HEK293 (cell line): ENCODE data around the gene CYP4F22.

Experiments used
- CTCF ChIA-PET: fragments of 350-600 bp; formaldehyde crosslinking; extraction: SDS; loops from one replicate; lab custom pipeline; 2021; ENCODE audit warnings: antibody characterized with exemption; lab: Yijun Ruan, JAX
- POLR2A ChIA-PET: fragments of 300-600 bp; formaldehyde crosslinking; extraction: SDS; loops from one replicate; lab custom pipeline; 2020; ENCODE audit warnings: antibody characterized with exemption, inconsistent platforms; lab: Yijun Ruan, JAX
- H3K27ac ChIP-seq: fragments of 200-500 bp; sonication (Bioruptor generic); 2 replicates; pipeline ENCODE4 v1.5.1; 2014; ENCODE audit warnings: low read depth, low read length, control low read depth, inconsistent platforms; ENCODE audit errors: extremely low read depth
- H3K36me3 ChIP-seq, 2 experiments: fragments of 200-500 bp in 1 of 2; sonication (Bioruptor generic) in 1 of 2; 1 replicate in 1 of 2; 2 replicates in 1 of 2; pipeline ENCODE4 v1.5.1; 2014 to 2017; ENCODE audit warnings: inconsistent platforms in 2 of 2, low read length in 2 of 2; ENCODE audit not compliant: control insufficient read depth in 2 of 2, insufficient read depth in 1 of 2
- H3K4me1 ChIP-seq: fragments of 200-500 bp; sonication (Bioruptor generic); 2 replicates; pipeline ENCODE4 v1.5.1; 2014; ENCODE audit warnings: mild to moderate bottlenecking, low read length, inconsistent platforms; ENCODE audit not compliant: control insufficient read depth, insufficient read depth
- H3K4me3 ChIP-seq: 2 replicates; pipeline ENCODE4 v1.5.1; 2011; ENCODE audit warnings: low read depth, mild to moderate bottlenecking, control low read depth, low read length, moderate library complexity
- H3K9me3 ChIP-seq: fragments of 200-500 bp; sonication (Bioruptor generic); 2 replicates; pipeline ENCODE4 v1.5.1; 2014; ENCODE audit warnings: low read depth, low read length, inconsistent platforms; ENCODE audit not compliant: control insufficient read depth, insufficient read depth
- FEZF1 ChIP-seq: fragments of 450-650 bp; formaldehyde crosslinking; IDR thresholded peaks from 2 replicates; pipeline ENCODE4 v1.5.1; 2016; ENCODE audit warnings: missing biosample characterization, missing genetic modification characterization
- GLIS1 ChIP-seq: fragments of 450-650 bp; formaldehyde crosslinking; IDR thresholded peaks from 2 replicates; pipeline ENCODE4 v1.5.1; 2016; ENCODE audit warnings: missing biosample characterization, missing genetic modification characterization
- SETDB1 ChIP-seq: IDR thresholded peaks from one replicate; pipeline ENCODE4 v1.6.1; 2017; ENCODE audit warnings: mild to moderate bottlenecking, low read length, moderate library complexity, mixed read lengths; ENCODE audit not compliant: insufficient read length
- ZNF114 ChIP-seq: fragments of 450-650 bp; formaldehyde crosslinking; IDR thresholded peaks from 2 replicates; pipeline ENCODE4 v1.5.0; 2017; ENCODE audit warnings: missing biosample characterization, missing genetic modification characterization
- ZNF121 ChIP-seq: fragments of 450-650 bp; formaldehyde crosslinking; IDR thresholded peaks from 2 replicates; pipeline ENCODE4 v1.5.1; 2016; ENCODE audit warnings: missing biosample characterization, missing genetic modification characterization
- ZNF174 ChIP-seq: fragments of 450-650 bp; formaldehyde crosslinking; IDR thresholded peaks from 2 replicates; pipeline ENCODE4 v1.5.0; 2017; ENCODE audit warnings: missing biosample characterization, mild to moderate bottlenecking, missing genetic modification characterization
- ZNF175 ChIP-seq: fragments of 450-650 bp; formaldehyde crosslinking; IDR thresholded peaks from 2 replicates; pipeline ENCODE4 v1.5.1; 2016; ENCODE audit warnings: missing biosample characterization, missing genetic modification characterization
- ZNF23 ChIP-seq: fragments of 450-650 bp; formaldehyde crosslinking; IDR thresholded peaks from 2 replicates; pipeline ENCODE4 v1.5.1; 2016; ENCODE audit warnings: missing biosample characterization, missing genetic modification characterization, borderline replicate concordance
- ZNF239 ChIP-seq: fragments of 450-650 bp; formaldehyde crosslinking; IDR thresholded peaks from 2 replicates; pipeline ENCODE4 v1.5.1; 2016; ENCODE audit warnings: missing biosample characterization, missing genetic modification characterization
- ZNF248 ChIP-seq: fragments of 450-650 bp; formaldehyde crosslinking; IDR thresholded peaks from 2 replicates; pipeline ENCODE4 v1.5.1; 2017; ENCODE audit warnings: missing biosample characterization, missing genetic modification characterization
- ZNF292 ChIP-seq: fragments of 450-650 bp; formaldehyde crosslinking; IDR thresholded peaks from 2 replicates; pipeline ENCODE4 v1.5.1; 2016; ENCODE audit warnings: low read depth, missing biosample characterization, missing genetic modification characterization, borderline replicate concordance
- ZNF335 ChIP-seq: fragments of 450-650 bp; formaldehyde crosslinking; conservative IDR thresholded peaks from 2 replicates; pipeline ENCODE4 v1.5.1; 2016; ENCODE audit warnings: missing biosample characterization, missing genetic modification characterization
- ZNF341 ChIP-seq: fragments of 450-650 bp; formaldehyde crosslinking; IDR thresholded peaks from 2 replicates; pipeline ENCODE4; 2016; ENCODE audit warnings: low read depth, missing biosample characterization, missing genetic modification characterization
- ZNF416 ChIP-seq: fragments of 450-650 bp; formaldehyde crosslinking; IDR thresholded peaks from 2 replicates; pipeline ENCODE4 v1.5.1; 2016; ENCODE audit warnings: missing biosample characterization, missing genetic modification characterization
- ZNF423 ChIP-seq: fragments of 450-650 bp; formaldehyde crosslinking; IDR thresholded peaks from 2 replicates; pipeline ENCODE4 v1.5.1; 2016; ENCODE audit warnings: missing biosample characterization, missing genetic modification characterization
- ZNF426 ChIP-seq: fragments of 450-650 bp; formaldehyde crosslinking; IDR thresholded peaks from 2 replicates; pipeline ENCODE4 v1.5.1; 2017; ENCODE audit warnings: missing biosample characterization, missing genetic modification characterization, mild to moderate bottlenecking, inconsistent platforms, moderate library complexity
- ZNF571 ChIP-seq: fragments of 450-650 bp; formaldehyde crosslinking; IDR thresholded peaks from 2 replicates; pipeline ENCODE4 v1.5.0; 2017; ENCODE audit warnings: missing biosample characterization, missing genetic modification characterization
- ZNF610 ChIP-seq: fragments of 450-650 bp; formaldehyde crosslinking; IDR thresholded peaks from 2 replicates; pipeline ENCODE4 v1.5.1; 2016; ENCODE audit warnings: missing biosample characterization, missing genetic modification characterization, borderline replicate concordance
- ZNF623 ChIP-seq: fragments of 450-650 bp; formaldehyde crosslinking; IDR thresholded peaks from 2 replicates; pipeline ENCODE4 v1.5.1; 2016; ENCODE audit warnings: missing biosample characterization, missing genetic modification characterization
- ZNF777 ChIP-seq: fragments of 450-650 bp; formaldehyde crosslinking; IDR thresholded peaks from 2 replicates; pipeline ENCODE4 v1.5.1; 2017; ENCODE audit warnings: missing biosample characterization, missing genetic modification characterization, borderline replicate concordance
- ZNF785 ChIP-seq: fragments of 450-650 bp; formaldehyde crosslinking; IDR thresholded peaks from 2 replicates; pipeline ENCODE4 v1.5.1; 2016; ENCODE audit warnings: missing biosample characterization, missing genetic modification characterization
- TF ChIP-seq, protein P1 (sequence below): fragments of 450-650 bp; formaldehyde crosslinking; IDR thresholded peaks from 2 replicates; pipeline ENCODE4 v1.5.1; 2016; ENCODE audit warnings: missing biosample characterization, missing genetic modification characterization
- TF ChIP-seq, protein P2 (sequence below): fragments of 450-650 bp; formaldehyde crosslinking; IDR thresholded peaks from 2 replicates; pipeline ENCODE4 v1.5.1; 2016; ENCODE audit warnings: missing biosample characterization, missing genetic modification characterization, borderline replicate concordance
- TF ChIP-seq, protein P3 (sequence below): fragments of 450-650 bp; IDR thresholded peaks from 2 replicates; pipeline ENCODE4 v1.5.1; 2018; ENCODE audit warnings: missing biosample characterization, missing genetic modification characterization
- TF ChIP-seq, protein P4 (sequence below): fragments of 450-650 bp; formaldehyde crosslinking; IDR thresholded peaks from 2 replicates; pipeline ENCODE4 v1.5.1; 2016; ENCODE audit warnings: missing biosample characterization, missing genetic modification characterization
- TF ChIP-seq, protein P5 (sequence below): fragments of 450-650 bp; formaldehyde crosslinking; optimal IDR thresholded peaks from 2 replicates; pipeline ENCODE3; 2016; ENCODE audit warnings: missing biosample characterization, mild to moderate bottlenecking, missing genetic modification characterization
- TF ChIP-seq, protein P6 (sequence below): IDR thresholded peaks from 2 replicates; pipeline ENCODE4 v1.6.1; 2011; ENCODE audit warnings: mild to moderate bottlenecking, low read depth, low read length, borderline replicate concordance

Gene CYP4F22

DNA sequence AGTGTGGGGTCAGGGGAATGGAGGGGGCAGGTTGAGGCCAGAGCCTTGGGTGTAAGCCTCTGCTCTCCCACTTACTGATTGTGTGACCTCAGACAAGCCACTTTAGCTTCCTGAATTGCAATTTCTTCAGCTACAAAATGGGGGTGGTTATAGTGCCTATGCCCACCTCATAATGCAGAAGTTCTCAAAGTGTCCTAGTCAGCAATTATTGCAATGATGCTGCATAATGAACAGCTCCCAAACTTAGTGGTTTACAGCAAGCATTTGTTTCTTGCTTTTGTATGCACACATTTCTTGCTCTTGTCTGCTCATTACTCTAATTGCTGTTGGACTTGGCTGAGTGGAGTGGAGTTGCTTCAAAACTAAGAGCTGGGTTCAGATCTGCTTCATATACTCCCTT, 36.0 kb downstream of the CYP4F22 start:
- H3K27ac ChIP-seq = no peak overlapping the region
- CTCF ChIA-PET = interaction anchor here (3.2 kb wide), 1 partner anchor 11 kb away, joined by 12 read pairs; no protein-coding TSS in a partner anchor
- H3K4me1 ChIP-seq = no peaks in the 10 kb centered on the region
- no peaks in the 10 kb centered on the region for H3K9me3 ChIP-seq
- TF ChIP-seq ZNF335 (tag by site-specific recombination) = no peak
- TF ChIP-seq ZNF571 = no peak
- TF ChIP-seq ZNF114 (tag by site-specific recombination) = no peak
- no peak for TF ChIP-seq SETDB1
- TF ChIP-seq ZNF423 (tag by site-specific recombination) = no peak
- TF ChIP-seq ZNF610 (tag by site-specific recombination) = no peak
- TF ChIP-seq, protein P1, sequence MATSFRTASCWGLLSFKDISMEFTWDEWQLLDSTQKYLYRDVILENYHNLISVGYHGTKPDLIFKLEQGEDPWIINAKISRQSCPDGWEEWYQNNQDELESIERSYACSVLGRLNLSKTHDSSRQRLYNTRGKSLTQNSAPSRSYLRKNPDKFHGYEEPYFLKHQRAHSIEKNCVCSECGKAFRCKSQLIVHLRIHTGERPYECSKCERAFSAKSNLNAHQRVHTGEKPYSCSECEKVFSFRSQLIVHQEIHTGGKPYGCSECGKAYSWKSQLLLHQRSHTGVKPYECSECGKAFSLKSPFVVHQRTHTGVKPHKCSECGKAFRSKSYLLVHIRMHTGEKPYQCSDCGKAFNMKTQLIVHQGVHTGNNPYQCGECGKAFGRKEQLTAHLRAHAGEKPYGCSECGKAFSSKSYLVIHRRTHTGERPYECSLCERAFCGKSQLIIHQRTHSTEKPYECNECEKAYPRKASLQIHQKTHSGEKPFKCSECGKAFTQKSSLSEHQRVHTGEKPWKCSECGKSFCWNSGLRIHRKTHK (tag by site-specific recombination) = no peak
- TF ChIP-seq ZNF23 (tag by site-specific recombination) = no peak
- no peak for TF ChIP-seq ZNF416
- H3K4me3 ChIP-seq = no peak overlapping the region
- POLR2A ChIA-PET = no interaction called here
- no peaks in the 10 kb centered on the region for H3K36me3 ChIP-seq

DNA sequence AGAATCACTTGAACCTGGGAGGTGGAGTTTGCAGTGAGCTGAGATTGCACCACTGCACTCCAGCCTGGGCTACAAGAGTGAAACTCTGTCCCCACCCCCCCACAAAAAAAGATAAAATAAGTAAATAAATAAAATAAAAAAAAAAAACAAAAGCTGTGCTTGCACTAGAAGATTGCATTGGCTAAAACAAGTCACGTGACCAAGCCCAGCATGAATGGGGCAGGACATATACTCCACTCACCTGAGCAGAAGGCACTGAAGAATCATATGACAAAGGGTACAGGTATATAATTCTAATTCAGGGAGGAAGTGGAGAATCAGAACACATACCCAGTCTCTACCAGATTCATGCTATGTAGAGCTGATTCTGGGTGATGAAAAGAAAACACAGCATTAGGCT, 36.6 kb downstream of the CYP4F22 start:
- POLR2A ChIA-PET = interaction anchor here (0.6 kb wide), 1 partner anchor 616 kb away, joined by 3 read pairs; no protein-coding TSS in a partner anchor
- Histone ChIP-seq H3K4me3 (no peak overlapping the region), H3K9me3 (no peaks in the 10 kb centered on the region), H3K36me3 (no peaks in the 10 kb centered on the region), H3K27ac (no peak overlapping the region), H3K4me1 (no peaks in the 10 kb centered on the region)
- CTCF ChIA-PET = interaction anchor here (0.6 to 3.2 kb wide), 3 partner anchors 10 to 394 kb away, joined by 4 to 12 read pairs (median 5); no protein-coding TSS in a partner anchor
- TF ChIP-seq ZNF174 (tag by site-specific recombination) = no peak
- TF ChIP-seq, protein P2, sequence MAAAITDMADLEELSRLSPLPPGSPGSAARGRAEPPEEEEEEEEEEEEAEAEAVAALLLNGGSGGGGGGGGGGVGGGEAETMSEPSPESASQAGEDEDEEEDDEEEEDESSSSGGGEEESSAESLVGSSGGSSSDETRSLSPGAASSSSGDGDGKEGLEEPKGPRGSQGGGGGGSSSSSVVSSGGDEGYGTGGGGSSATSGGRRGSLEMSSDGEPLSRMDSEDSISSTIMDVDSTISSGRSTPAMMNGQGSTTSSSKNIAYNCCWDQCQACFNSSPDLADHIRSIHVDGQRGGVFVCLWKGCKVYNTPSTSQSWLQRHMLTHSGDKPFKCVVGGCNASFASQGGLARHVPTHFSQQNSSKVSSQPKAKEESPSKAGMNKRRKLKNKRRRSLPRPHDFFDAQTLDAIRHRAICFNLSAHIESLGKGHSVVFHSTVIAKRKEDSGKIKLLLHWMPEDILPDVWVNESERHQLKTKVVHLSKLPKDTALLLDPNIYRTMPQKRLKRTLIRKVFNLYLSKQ (tag by site-specific recombination) = no peak
- TF ChIP-seq ZNF292 (tag by site-specific recombination) = no peak
- TF ChIP-seq ZNF248 (tag by site-specific recombination) = no peak
- no peak for TF ChIP-seq ZNF239 (tag by site-specific recombination)
- no peak for TF ChIP-seq ZNF623 (tag by site-specific recombination)
- TF ChIP-seq ZNF121 (tag by site-specific recombination) = no peak
- no peak for TF ChIP-seq ZNF785 (tag by site-specific recombination)
- TF ChIP-seq FEZF1 (tag by site-specific recombination) = no peak
- TF ChIP-seq GLIS1 (tag by site-specific recombination) = no peak
- no peak for TF ChIP-seq ZNF335 (tag by site-specific recombination)
- TF ChIP-seq, protein P3, sequence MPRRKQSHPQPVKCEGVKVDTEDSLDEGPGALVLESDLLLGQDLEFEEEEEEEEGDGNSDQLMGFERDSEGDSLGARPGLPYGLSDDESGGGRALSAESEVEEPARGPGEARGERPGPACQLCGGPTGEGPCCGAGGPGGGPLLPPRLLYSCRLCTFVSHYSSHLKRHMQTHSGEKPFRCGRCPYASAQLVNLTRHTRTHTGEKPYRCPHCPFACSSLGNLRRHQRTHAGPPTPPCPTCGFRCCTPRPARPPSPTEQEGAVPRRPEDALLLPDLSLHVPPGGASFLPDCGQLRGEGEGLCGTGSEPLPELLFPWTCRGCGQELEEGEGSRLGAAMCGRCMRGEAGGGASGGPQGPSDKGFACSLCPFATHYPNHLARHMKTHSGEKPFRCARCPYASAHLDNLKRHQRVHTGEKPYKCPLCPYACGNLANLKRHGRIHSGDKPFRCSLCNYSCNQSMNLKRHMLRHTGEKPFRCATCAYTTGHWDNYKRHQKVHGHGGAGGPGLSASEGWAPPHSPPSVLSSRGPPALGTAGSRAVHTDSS (tag by site-specific recombination) = no peak
- TF ChIP-seq, protein P4, sequence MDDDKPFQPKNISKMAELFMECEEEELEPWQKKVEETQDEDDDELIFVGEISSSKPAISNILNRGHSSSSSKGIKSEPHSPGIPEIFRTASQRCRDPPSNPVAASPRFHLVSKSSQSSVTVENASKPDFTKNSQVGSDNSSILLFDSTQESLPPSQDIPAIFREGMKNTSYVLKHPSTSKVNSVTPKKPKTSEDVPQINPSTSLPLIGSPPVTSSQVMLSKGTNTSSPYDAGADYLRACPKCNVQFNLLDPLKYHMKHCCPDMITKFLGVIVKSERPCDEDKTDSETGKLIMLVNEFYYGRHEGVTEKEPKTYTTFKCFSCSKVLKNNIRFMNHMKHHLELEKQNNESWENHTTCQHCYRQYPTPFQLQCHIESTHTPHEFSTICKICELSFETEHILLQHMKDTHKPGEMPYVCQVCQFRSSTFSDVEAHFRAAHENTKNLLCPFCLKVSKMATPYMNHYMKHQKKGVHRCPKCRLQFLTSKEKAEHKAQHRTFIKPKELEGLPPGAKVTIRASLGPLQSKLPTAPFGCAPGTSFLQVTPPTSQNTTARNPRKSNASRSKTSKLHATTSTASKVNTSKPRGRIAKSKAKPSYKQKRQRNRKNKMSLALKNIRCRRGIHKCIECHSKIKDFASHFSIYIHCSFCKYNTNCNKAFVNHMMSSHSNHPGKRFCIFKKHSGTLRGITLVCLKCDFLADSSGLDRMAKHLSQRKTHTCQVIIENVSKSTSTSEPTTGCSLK (tag by site-specific recombination) = no peak
- TF ChIP-seq ZNF426 = no peak
- TF ChIP-seq ZNF341 (tag by site-specific recombination) = no peak
- TF ChIP-seq ZNF175 = no peak
- TF ChIP-seq, protein P5, sequence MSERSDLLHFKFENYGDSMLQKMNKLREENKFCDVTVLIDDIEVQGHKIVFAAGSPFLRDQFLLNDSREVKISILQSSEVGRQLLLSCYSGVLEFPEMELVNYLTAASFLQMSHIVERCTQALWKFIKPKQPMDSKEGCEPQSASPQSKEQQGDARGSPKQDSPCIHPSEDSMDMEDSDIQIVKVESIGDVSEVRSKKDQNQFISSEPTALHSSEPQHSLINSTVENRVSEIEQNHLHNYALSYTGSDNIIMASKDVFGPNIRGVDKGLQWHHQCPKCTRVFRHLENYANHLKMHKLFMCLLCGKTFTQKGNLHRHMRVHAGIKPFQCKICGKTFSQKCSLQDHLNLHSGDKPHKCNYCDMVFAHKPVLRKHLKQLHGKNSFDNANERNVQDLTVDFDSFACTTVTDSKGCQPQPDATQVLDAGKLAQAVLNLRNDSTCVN (tag by site-specific recombination) = no peak
- no peak for TF ChIP-seq ZNF777 (tag by site-specific recombination)
- TF ChIP-seq, protein P6, sequence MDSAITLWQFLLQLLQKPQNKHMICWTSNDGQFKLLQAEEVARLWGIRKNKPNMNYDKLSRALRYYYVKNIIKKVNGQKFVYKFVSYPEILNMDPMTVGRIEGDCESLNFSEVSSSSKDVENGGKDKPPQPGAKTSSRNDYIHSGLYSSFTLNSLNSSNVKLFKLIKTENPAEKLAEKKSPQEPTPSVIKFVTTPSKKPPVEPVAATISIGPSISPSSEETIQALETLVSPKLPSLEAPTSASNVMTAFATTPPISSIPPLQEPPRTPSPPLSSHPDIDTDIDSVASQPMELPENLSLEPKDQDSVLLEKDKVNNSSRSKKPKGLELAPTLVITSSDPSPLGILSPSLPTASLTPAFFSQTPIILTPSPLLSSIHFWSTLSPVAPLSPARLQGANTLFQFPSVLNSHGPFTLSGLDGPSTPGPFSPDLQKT = no peak
